ENCODE measurements around the gene FAM184A. TPM values are rescaled to one million over a fixed set of nuclear protein-coding genes. Genes with fewer than 3 reads are reported as not detected.

The FAM184A gene
- total RNA-seq, 1 experiment from 2014 or later, result 8.6 TPM

DNA sequence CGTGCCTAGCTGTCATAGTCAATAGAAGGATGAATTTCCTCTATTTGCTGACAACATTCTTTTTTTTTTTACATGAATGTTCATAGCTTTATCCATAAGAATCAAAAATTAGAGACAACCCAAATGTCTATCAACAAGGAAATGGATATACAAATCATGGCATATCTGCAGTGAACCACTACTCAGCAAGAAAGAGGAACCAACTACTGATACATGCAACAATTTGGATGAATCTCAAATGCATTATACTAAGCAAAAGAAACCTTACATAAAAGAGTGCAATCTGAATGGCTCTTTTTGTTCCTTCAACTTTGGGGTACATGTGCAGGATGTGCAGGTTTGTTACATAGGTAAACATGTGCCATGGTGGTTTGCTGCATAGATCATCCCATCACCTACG lies 125.8 kb downstream of the FAM184A start:
- CTCF ChIA-PET, result interaction anchor here (0.6 kb wide), 1 partner anchor 1061 kb away, joined by 8 read pairs; no protein-coding TSS in a partner anchor
- Mint-ChIP-seq H3K4me3 (ENCODE audit: low read depth, unreplicated experiment) (no peak overlapping the region), H3K27ac (ENCODE audit: unreplicated experiment) (no peak overlapping the region), H3K27me3 (ENCODE audit: unreplicated experiment) (no peaks in the 10 kb centered on the region), H3K36me3 (ENCODE audit: insufficient read depth, unreplicated experiment) (no peaks in the 10 kb centered on the region), H3K9me3 (ENCODE audit: low read depth, unreplicated experiment) (no peaks in the 10 kb centered on the region), H3K4me1 (ENCODE audit: low read depth, unreplicated experiment) (no peaks in the 10 kb centered on the region)
- DNase-seq, result no peak
- no TSS peak for BruUV-seq (replicated peaks)
- intact Hi-C loops (cut with micrococcal nuclease; ENCODE audit: unreplicated experiment), result no loop called here
- TF ChIP-seq, protein P1, sequence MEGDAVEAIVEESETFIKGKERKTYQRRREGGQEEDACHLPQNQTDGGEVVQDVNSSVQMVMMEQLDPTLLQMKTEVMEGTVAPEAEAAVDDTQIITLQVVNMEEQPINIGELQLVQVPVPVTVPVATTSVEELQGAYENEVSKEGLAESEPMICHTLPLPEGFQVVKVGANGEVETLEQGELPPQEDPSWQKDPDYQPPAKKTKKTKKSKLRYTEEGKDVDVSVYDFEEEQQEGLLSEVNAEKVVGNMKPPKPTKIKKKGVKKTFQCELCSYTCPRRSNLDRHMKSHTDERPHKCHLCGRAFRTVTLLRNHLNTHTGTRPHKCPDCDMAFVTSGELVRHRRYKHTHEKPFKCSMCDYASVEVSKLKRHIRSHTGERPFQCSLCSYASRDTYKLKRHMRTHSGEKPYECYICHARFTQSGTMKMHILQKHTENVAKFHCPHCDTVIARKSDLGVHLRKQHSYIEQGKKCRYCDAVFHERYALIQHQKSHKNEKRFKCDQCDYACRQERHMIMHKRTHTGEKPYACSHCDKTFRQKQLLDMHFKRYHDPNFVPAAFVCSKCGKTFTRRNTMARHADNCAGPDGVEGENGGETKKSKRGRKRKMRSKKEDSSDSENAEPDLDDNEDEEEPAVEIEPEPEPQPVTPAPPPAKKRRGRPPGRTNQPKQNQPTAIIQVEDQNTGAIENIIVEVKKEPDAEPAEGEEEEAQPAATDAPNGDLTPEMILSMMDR (IDR thresholded peaks at IDR 0.05; ENCODE audit: unreplicated experiment), result no peak

GRCh38 chr6:118945217-118945616 lies 133.2 kb downstream of the FAM184A start:
- DNase-seq, result no peak
- CTCF ChIA-PET, result no interaction called here
- Mint-ChIP-seq H3K9me3 (ENCODE audit: low read depth, unreplicated experiment) (peaks cover 16% of the 10 kb centered on the region), H3K36me3 (ENCODE audit: insufficient read depth, unreplicated experiment) (no peaks in the 10 kb centered on the region), H3K27me3 (ENCODE audit: unreplicated experiment) (no peaks in the 10 kb centered on the region), H3K27ac (ENCODE audit: unreplicated experiment) (no peak overlapping the region), H3K4me3 (ENCODE audit: low read depth, unreplicated experiment) (no peak overlapping the region), H3K4me1 (ENCODE audit: low read depth, unreplicated experiment) (no peaks in the 10 kb centered on the region)
- TF ChIP-seq, protein P1 (IDR thresholded peaks at IDR 0.05; ENCODE audit: unreplicated experiment), result no peak
- BruUV-seq (replicated peaks), result no TSS peak
- intact Hi-C loops (cut with micrococcal nuclease; ENCODE audit: unreplicated experiment), result no loop called here

DNA sequence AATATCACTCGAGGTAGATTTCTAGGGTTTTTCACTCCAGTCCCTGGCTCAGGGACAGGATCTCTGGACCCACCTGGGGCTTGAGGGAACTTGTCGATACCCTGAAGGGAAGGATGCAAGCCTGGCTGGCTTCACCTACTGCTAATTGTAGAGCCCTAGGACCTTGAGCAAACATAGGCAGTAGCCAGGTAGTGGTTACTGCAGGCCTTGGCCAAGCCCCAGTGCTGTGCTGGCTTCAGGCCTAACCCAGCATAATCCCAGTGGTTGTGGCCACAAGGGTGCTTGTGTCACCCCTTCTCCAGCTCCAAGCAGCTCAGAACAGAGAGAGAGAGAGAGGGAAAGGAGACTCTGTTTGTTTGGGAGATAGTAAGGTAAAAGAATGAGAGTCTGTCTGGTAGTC lies 137.7 kb downstream of the FAM184A start:
- Mint-ChIP-seq H3K4me3 (ENCODE audit: low read depth, unreplicated experiment) (no peak overlapping the region), H3K9me3 (ENCODE audit: low read depth, unreplicated experiment) (peaks cover 11% of the 10 kb centered on the region), H3K27me3 (ENCODE audit: unreplicated experiment) (no peaks in the 10 kb centered on the region), H3K36me3 (ENCODE audit: insufficient read depth, unreplicated experiment) (peaks cover 3% of the 10 kb centered on the region), H3K4me1 (ENCODE audit: low read depth, unreplicated experiment) (peaks cover 5% of the 10 kb centered on the region), H3K27ac (ENCODE audit: unreplicated experiment) (no peak overlapping the region)
- no peak for DNase-seq
- TF ChIP-seq, protein P1 (IDR thresholded peaks at IDR 0.05; ENCODE audit: unreplicated experiment), result no peak
- no TSS peak for BruUV-seq (replicated peaks)
- intact Hi-C loops (cut with micrococcal nuclease; ENCODE audit: unreplicated experiment), result no loop called here
- CTCF ChIA-PET, result no interaction called here

- Mint-ChIP-seq H3K36me3 (ENCODE audit: insufficient read depth, unreplicated experiment) (peaks cover 14% of the 10 kb centered on the region), H3K4me1 (ENCODE audit: low read depth, unreplicated experiment) (peaks cover 9% of the 10 kb centered on the region), H3K27ac (ENCODE audit: unreplicated experiment) (no peak overlapping the region), H3K27me3 (ENCODE audit: unreplicated experiment) (no peaks in the 10 kb centered on the region), H3K4me3 (ENCODE audit: low read depth, unreplicated experiment) (no peak overlapping the region), H3K9me3 (ENCODE audit: low read depth, unreplicated experiment) (peaks cover 12% of the 10 kb centered on the region)
- intact Hi-C loops (cut with micrococcal nuclease; ENCODE audit: unreplicated experiment), result no loop called here
- CTCF ChIA-PET, result no interaction called here
- DNase-seq, result no peak
- TF ChIP-seq, protein P1 (IDR thresholded peaks at IDR 0.05; ENCODE audit: unreplicated experiment), result no peak
- BruUV-seq (replicated peaks), result no TSS peak
Observed at GRCh38 chr6:118939683-118940082, 138.8 kb downstream of the FAM184A start.

Measured in Calu3 (cell line).